Mesodermal cell (in vitro differentiated cells): Measurements from ENCODE around the gene GUCY1A1.

Experiments
- H3K27ac ChIP-seq: 2 replicates; pipeline ENCODE4 v1.7.0; 2013; ENCODE audit warnings: mild to moderate bottlenecking, low read depth, low read length, moderate library complexity; ENCODE audit not compliant: severe bottlenecking
- H3K36me3 ChIP-seq: 2 replicates; pipeline ENCODE4 v1.7.1; 2013; ENCODE audit warnings: mild to moderate bottlenecking, low read length, moderate library complexity; ENCODE audit not compliant: control insufficient read depth, insufficient read depth
- H3K4me1 ChIP-seq: one replicate; pipeline ENCODE4 v1.7.1; 2013; ENCODE audit warnings: mild to moderate bottlenecking, low read length; ENCODE audit not compliant: insufficient read depth, control insufficient read depth, poor library complexity, severe bottlenecking
- H3K4me3 ChIP-seq: 2 replicates; pipeline ENCODE4 v1.7.0; 2013; ENCODE audit warnings: low read length, control low read depth, mild to moderate bottlenecking; ENCODE audit not compliant: insufficient read depth, poor library complexity, severe bottlenecking; ENCODE audit errors: extremely low read depth
- H3K9me3 ChIP-seq: 2 replicates; pipeline ENCODE4 v1.7.1; 2013; ENCODE audit warnings: mild to moderate bottlenecking, low read length, moderate library complexity; ENCODE audit not compliant: control insufficient read depth
- WGBS, 2 experiments: methylation state at CpG; one replicate each; pipeline ENCODE4 v1.1.5; 2013; ENCODE audit warnings: missing lambda C conversion rate in 2 of 2; ENCODE audit not compliant: insufficient coverage in 2 of 2; 5-methylcytosine and 5-hydroxymethylcytosine counted together

The GUCY1A1 gene

DNA sequence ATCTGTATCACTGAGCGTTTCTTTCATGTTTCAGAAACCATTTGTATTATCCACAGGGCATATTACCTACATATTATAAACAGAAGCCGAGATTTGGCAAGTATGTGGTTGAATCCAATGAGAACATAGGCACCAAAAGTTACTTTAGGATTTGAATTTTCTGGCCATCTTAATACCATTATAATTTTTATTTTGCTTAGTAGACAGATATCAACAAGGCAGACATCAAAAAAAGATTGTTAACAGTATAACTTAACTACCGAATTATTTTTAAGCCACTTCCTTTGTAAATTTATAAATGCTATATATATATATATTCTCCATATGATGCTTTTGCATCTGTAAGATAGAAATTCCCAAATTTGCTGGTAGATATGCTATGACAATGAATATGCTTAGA, 94.4 kb downstream of the GUCY1A1 start:
- Histone ChIP-seq H3K9me3 (no peaks in the 10 kb centered on the region), H3K4me1 (no peaks in the 10 kb centered on the region), H3K36me3 (no peaks in the 10 kb centered on the region), H3K27ac (no peak overlapping the region), H3K4me3 (no peak overlapping the region)
- WGBS, 2 experiments = no CpG with 5 or more reads among the region's 3 CpGs

DNA sequence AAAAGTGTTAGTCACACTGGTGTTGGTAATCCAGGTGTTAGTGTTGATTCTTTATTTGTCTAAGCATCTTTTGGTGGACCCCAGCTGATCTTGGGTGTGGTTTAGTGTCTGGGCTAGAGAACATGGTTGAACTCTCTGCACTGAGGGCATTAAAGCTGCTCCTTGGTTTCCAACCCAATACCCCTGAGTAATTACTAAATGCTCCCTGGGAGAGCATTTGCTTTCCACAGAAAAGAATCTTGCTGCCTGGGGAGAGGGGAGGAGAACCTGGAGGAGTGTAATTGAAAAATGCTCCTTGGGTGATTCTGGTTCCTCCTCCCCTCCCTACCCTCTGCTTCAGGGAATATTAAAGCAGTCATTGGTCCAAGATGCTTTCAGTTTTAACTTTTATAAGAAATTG, 95.3 kb downstream of the GUCY1A1 start:
- Histone ChIP-seq H3K27ac (no peak overlapping the region), H3K36me3 (no peaks in the 10 kb centered on the region), H3K4me3 (no peak overlapping the region), H3K4me1 (no peaks in the 10 kb centered on the region), H3K9me3 (no peaks in the 10 kb centered on the region)

DNA sequence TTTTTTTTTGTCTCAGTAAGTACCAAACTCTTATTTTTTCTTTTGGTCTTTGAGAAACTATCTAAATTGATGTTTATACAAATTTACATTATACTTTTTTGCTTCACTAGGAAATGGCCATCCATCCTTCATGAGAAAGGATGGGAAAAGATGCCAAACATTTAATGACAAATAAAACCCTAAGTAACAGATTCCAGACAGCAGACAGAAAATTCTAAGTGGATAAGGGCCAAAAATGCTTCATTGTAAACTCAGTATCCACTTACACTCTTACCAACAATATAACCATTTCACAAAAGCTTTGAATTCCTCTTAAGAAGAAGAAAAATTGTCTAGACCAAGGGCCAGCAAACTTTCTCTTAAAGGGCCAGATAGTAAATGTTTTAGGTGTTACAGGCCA, 95.7 kb downstream of the GUCY1A1 start:
- H3K9me3 ChIP-seq = no peaks in the 10 kb centered on the region
- H3K4me3 ChIP-seq = no peak overlapping the region
- H3K36me3 ChIP-seq = no peaks in the 10 kb centered on the region
- H3K27ac ChIP-seq = no peak overlapping the region
- no peaks in the 10 kb centered on the region for H3K4me1 ChIP-seq

DNA sequence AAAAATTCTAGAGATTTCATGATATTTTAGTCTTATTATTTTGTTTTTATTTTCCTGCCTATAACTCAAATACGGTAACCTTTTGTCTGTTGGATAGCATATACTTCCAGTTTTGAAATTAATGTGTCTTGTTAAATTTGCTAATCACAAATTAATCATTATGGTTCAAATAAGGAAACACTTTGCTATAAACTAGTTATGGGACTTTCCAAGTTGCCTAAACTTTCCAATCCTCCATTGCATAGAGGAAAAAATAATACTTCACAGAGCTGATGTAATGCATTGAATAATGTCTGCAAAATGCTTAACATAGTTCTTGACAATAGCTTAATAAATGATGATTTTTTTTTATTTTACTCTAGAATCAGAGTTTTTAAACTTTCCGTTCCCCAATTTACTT, 96.9 kb downstream of the GUCY1A1 start:
- no peaks in the 10 kb centered on the region for H3K36me3 ChIP-seq
- H3K9me3 ChIP-seq = no peaks in the 10 kb centered on the region
- H3K27ac ChIP-seq = no peak overlapping the region
- no peaks in the 10 kb centered on the region for H3K4me1 ChIP-seq
- no CpG with 5 or more reads among the region's 2 CpGs for WGBS, 2 experiments
- no peak overlapping the region for H3K4me3 ChIP-seq

DNA sequence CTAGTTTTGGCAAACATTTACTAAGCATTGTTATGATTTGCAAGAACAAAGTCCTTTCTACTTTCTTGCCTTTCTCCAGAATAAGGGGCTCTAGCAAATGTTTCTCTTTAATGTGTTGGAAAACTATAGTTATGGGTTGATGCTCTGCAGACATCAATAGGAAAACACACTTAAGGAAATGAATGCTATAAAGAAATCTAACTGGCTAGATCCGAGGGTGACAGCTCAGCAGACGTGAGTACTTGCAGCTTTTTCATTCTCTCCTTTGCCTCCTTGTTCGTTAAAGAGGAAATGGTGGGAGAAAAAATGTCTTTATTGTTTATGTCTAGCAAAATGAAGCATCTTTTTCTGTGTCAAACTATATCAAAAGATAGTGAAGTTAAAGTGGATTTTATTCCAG, 98.5 kb downstream of the GUCY1A1 start:
- Histone ChIP-seq H3K9me3 (no peaks in the 10 kb centered on the region), H3K27ac (no peak overlapping the region), H3K4me3 (no peak overlapping the region), H3K4me1 (no peaks in the 10 kb centered on the region), H3K36me3 (no peaks in the 10 kb centered on the region)
- 87 to 100% methylated on average over 1 to 3 of the region's 3 CpGs for WGBS, 2 experiments

DNA sequence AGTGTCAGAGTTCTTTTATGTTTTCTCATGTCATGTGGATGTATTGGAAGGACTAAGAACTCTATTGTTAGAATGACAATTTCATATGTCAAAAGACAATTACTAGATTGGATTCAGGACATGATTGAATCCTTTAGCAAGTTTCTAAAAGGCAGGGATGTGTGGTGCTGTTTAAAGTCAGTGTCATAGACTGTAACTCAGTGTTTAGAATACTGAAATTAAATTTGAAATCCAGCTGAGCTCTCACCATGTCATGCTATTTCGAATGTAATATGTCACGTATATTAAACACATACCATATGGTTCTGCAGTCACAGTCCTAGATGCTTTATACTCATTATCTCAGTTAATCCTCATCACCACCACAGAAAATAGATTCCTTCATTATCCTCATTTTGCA, 100.0 kb downstream of the GUCY1A1 start:
- no peaks in the 10 kb centered on the region for H3K9me3 ChIP-seq
- no peak overlapping the region for H3K27ac ChIP-seq
- H3K4me1 ChIP-seq = no peaks in the 10 kb centered on the region
- no peak overlapping the region for H3K4me3 ChIP-seq
- 88 to 90% methylated on average over 2 of the region's 2 CpGs for WGBS, 2 experiments
- no peaks in the 10 kb centered on the region for H3K36me3 ChIP-seq

DNA sequence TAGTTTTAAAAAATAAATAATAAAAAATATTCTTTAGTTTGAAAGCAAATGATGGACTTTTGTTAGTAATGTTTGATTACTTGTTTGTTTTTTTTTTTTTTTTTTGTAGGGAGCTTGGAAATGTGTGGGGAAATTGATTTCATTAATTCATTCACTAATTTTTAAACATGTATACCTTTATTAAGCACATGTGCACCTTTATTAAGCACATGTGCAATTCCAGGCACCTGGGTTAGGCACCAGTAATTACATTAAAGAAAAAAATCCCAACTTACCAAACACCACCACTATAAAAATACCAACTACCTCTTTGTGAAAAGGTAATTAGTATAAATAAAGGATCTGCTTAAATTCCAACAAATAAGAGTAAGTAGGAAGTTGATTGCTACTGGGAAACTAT, 101.7 kb downstream of the GUCY1A1 start:
- Histone ChIP-seq H3K4me3 (no peak overlapping the region), H3K36me3 (no peaks in the 10 kb centered on the region), H3K4me1 (no peaks in the 10 kb centered on the region), H3K9me3 (no peaks in the 10 kb centered on the region), H3K27ac (no peak overlapping the region)

DNA sequence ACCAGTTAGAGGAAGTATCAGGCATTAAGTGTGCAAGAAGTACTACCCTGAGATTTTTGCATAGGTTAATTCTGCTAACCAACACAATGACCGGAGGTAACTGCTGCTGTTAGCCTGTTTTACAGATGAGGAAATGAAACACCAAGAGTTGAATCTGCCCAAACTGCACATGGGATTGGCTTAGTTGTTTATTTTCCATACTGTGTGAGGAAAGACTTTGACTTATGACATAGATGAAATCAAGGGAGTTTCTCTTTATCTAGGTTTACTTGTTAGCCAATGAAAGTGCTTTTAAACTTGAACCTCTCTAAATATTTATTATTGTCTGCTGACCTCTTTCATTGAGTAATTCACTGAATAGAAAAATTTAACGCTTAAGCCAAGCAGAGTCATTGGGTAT, 102.4 kb downstream of the GUCY1A1 start:
- H3K4me3 ChIP-seq = no peak overlapping the region
- H3K4me1 ChIP-seq = no peaks in the 10 kb centered on the region
- 92% methylated on average over 2 of the region's 2 CpGs; no CpG with 5 or more reads in 1 of the 2 experiments for WGBS, 2 experiments
- H3K36me3 ChIP-seq = no peaks in the 10 kb centered on the region
- H3K27ac ChIP-seq = no peak overlapping the region
- H3K9me3 ChIP-seq = no peaks in the 10 kb centered on the region

DNA sequence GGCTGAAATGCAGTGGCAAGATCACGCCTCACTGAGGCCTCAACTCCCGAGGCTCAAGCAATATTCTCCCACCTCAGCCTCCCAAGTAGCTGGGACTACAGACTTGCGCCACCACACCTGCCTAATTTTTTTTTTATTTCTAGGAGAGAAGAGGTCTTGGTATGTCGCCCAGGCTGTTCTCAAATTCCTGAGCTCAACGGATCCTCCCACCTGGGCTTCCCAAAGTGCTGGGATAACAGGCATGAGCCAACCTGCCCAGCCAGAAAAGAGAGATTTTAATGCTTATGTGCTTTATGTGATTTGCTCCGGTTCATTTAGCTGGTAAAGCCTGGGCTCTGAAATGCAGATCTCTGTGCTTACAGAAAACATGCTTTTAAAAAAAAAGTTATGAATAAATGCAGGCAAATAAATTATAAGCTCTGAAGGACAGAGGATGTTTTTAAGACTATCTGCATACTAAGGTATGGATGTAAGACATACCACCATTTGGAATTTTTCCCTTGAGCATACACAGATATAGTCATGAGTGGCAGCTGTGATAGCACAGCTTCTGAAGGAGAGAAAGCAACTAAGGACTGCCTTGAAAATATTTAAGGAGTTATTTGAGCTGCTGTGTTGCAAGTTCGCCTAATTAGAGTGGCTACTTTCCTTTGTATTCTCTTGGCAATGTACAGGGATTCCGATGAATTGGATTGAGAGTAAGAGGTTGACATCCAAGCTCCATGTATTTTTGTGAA, 106.0 kb downstream of the GUCY1A1 start:
- Histone ChIP-seq H3K4me1 (no peaks in the 10 kb centered on the region), H3K4me3 (no peak overlapping the region), H3K9me3 (no peaks in the 10 kb centered on the region), H3K36me3 (no peaks in the 10 kb centered on the region), H3K27ac (no peak overlapping the region)
- 86 to 89% methylated on average over 6 of the region's 8 CpGs for WGBS, 2 experiments

DNA sequence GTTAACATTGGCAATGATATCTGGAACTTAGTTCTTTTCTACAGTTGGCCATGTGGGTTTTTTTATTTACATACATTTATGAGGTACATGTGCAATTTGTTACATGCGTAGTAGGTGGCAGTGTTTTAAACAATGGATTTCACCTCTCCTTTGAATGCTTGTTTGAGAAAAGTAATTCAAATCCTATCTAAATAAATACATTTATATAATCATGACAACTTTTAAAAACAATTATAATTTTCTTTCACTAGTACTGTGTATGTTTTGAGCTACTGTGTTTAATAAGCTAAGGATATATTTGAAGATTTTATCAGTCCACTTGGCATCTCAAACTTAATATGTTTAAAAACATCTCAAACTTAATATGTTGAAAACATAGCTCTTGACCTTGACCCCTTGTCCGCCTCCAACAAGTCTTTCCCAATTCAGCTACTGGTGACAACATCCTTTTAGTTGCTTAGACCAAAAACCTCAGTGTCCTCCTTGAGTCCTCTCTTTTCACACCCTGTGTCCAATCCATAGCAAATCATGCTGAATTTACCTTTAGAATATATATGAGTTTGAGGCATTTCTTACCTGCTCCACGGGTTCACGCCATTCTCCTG, 106.7 kb downstream of the GUCY1A1 start:
- Histone ChIP-seq H3K27ac (no peak overlapping the region), H3K9me3 (no peaks in the 10 kb centered on the region), H3K36me3 (no peaks in the 10 kb centered on the region), H3K4me1 (no peaks in the 10 kb centered on the region), H3K4me3 (no peak overlapping the region)
- WGBS, 2 experiments = 89% methylated on average over 3 of the region's 4 CpGs

DNA sequence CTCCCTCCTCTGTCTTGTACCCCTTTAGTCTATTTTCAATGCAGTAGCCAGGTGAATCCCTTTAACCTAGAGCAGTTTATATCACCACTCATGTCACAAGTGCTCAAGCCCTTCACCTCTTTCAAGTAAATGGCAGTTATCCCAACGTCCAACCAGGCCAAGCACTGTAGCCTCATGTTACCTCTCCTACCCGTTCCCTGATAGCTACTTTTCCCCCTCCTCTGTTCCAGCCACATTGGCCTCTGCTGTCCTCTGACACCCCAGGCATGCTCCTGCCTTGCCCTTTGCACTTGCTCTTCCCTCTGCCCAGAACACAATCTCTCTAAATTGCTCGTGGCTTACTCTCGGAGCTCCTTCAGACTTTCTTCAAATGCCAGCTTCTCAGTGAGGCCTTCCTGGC, 107.4 kb downstream of the GUCY1A1 start:
- Histone ChIP-seq H3K27ac (no peak overlapping the region), H3K9me3 (no peaks in the 10 kb centered on the region), H3K4me3 (no peak overlapping the region), H3K4me1 (no peaks in the 10 kb centered on the region), H3K36me3 (no peaks in the 10 kb centered on the region)
- WGBS, 2 experiments = 85 to 86% methylated on average over 4 of the region's 4 CpGs
